HG03108 (cell line): Measurements from ENCODE around the gene HYAL2.
"Not testable (repeated sequence)": the region's sequence is repeated elsewhere in the genome, so short reads cannot be mapped to it uniquely, and the experiment has no call there.

ENCODE experiments used
- ATAC-seq: cut with Tn5 transposase; IDR thresholded peaks from one replicate; pipeline ENCODE4 v1.9.1; 2021; ENCODE audit warnings: moderate library complexity; ENCODE audit not compliant: unreplicated experiment

The HYAL2 gene

GRCh38 chr3:50314816-50315215 is 7.7 kb downstream of the HYAL2 start:
- no peak for ATAC-seq

GRCh38 chr3:50314342-50314741 is 8.2 kb downstream of the HYAL2 start:
- no peak for ATAC-seq

- not testable (repeated sequence) for ATAC-seq
These were observed 10.5 kb downstream of the HYAL2 start for GRCh38 chr3:50312041-50312440.

- no peak for ATAC-seq
These were observed 17.9 kb downstream of the HYAL2 start for GRCh38 chr3:50304601-50305000.

GRCh38 chr3:50303013-50303815 is 19.3 kb downstream of the HYAL2 start, which contains the start of gene HYAL1:
HYAL1 (minus strand) TSS chr3:50303574; CDS start chr3:50302956, 618 bp downstream.
- ATAC-seq = no peak

- ATAC-seq = no peak
These were observed 20.2 kb downstream of the HYAL2 start for GRCh38 chr3:50302095-50303012.

- no peak for ATAC-seq
These were observed 21.8 kb downstream of the HYAL2 start for GRCh38 chr3:50300681-50301254.

GRCh38 chr3:50299929-50300680 is 22.4 kb downstream of the HYAL2 start:
- ATAC-seq = no peak

- ATAC-seq = no peak
These were observed 23.0 kb downstream of the HYAL2 start for GRCh38 chr3:50299638-50299928.

- peak; percentile 77 for ATAC-seq
These were observed 23.5 kb downstream of the HYAL2 start, which contains the start of the genes HYAL3 and NAA80 for GRCh38 chr3:50298836-50299637. HYAL3 (minus strand) TSS chr3:50299405; CDS start chr3:50295602, 3,803 bp downstream. NAA80 (minus strand) TSS chr3:50299405; CDS start chr3:50297463, 1,942 bp downstream.

- no peak for ATAC-seq
These were observed 24.4 kb downstream of the HYAL2 start for GRCh38 chr3:50297896-50298725.

GRCh38 chr3:50297384-50297775 is 25.2 kb downstream of the HYAL2 start:
- ATAC-seq = no peak

GRCh38 chr3:50296721-50297383 is 25.7 kb downstream of the HYAL2 start:
- ATAC-seq = no peak

- no peak for ATAC-seq
These were observed 26.8 kb downstream of the HYAL2 start for GRCh38 chr3:50295553-50296431.

GRCh38 chr3:50294492-50295403 is 27.8 kb downstream of the HYAL2 start:
- no peak for ATAC-seq

- ATAC-seq = no peak
These were observed 28.5 kb downstream of the HYAL2 start for GRCh38 chr3:50294089-50294488.
